Panc1 (cell line): Measurements from ENCODE around the gene NYAP2. TPM values are rescaled to one million over a fixed set of nuclear protein-coding genes. Genes with fewer than 3 reads are reported as not detected.

ENCODE experiments used
- ATAC-seq: fragments of 200-7000 bp; cut with Tn5 transposase; 2 replicates; pipeline ENCODE4 v1.9.1; 2020; ENCODE audit warnings: mild to moderate bottlenecking, moderate library complexity
- BruUV-seq: library from RNA; stranded (reverse); fragments of 400-500 nt; replicated peaks from 2 replicates; lab custom pipeline; 2021; lab: Mats Ljungman, UMichigan
- CTCF ChIA-PET: fragments of 300-600 bp; sonication (Branson Sonifier 250); formaldehyde crosslinking; loops from one replicate; lab custom pipeline; 2022; ENCODE audit warnings: antibody characterized with exemption; lab: Charles Lee
- POLR2A ChIA-PET: fragments of 300-600 bp; sonication (Branson Sonifier 250); formaldehyde crosslinking; loops from one replicate; lab custom pipeline; 2022; ENCODE audit warnings: antibody characterized with exemption; lab: Charles Lee
- DNase-seq: peaks from one replicate; pipeline ENCODE4 v3.0.0-alpha.2; 2010; ENCODE audit warnings: low read depth, low spot score
- H3K27ac ChIP-seq: 2 replicates; pipeline ENCODE4 v1.5.1; 2011; ENCODE audit warnings: mild to moderate bottlenecking, low read length, inconsistent platforms
- H3K27me3 ChIP-seq: fragments of 200-500 bp; sonication (Bioruptor generic); 2 replicates; pipeline ENCODE4 v1.6.0; 2014; ENCODE audit warnings: low read length, inconsistent platforms; ENCODE audit not compliant: control insufficient read depth, insufficient read depth
- H3K36me3 ChIP-seq: fragments of 200-500 bp; sonication (Bioruptor generic); 2 replicates; pipeline ENCODE4 v1.5.1; 2014; ENCODE audit warnings: inconsistent platforms, mild to moderate bottlenecking, low read length, moderate library complexity; ENCODE audit not compliant: control insufficient read depth, insufficient read depth
- H3K4me1 ChIP-seq: 2 replicates; pipeline ENCODE4 v1.5.1; 2011; ENCODE audit warnings: inconsistent platforms, mild to moderate bottlenecking, low read length, moderate library complexity; ENCODE audit not compliant: control insufficient read depth, insufficient read depth
- H3K4me3 ChIP-seq, 2 experiments: 2 replicates each; pipeline ENCODE4 v1.5.1; 2011 to 2012; ENCODE audit warnings: low read depth in 2 of 2, low read length in 2 of 2, mild to moderate bottlenecking in 2 of 2, inconsistent platforms in 1 of 2, moderate library complexity in 1 of 2
- H3K9me3 ChIP-seq: fragments of 200-500 bp; sonication (Bioruptor generic); 2 replicates; pipeline ENCODE4 v1.5.1; 2014; ENCODE audit warnings: low read depth, mild to moderate bottlenecking, inconsistent platforms, low read length, moderate library complexity; ENCODE audit not compliant: control insufficient read depth, insufficient read depth
- POLR2AphosphoS5 ChIP-seq: IDR thresholded peaks from 2 replicates; pipeline ENCODE4 v1.6.1; 2012; ENCODE audit warnings: mild to moderate bottlenecking, low read depth, low read length, moderate library complexity
- SIN3A ChIP-seq: IDR thresholded peaks from 2 replicates; pipeline ENCODE4 v1.6.1; 2012; ENCODE audit warnings: low read depth, mild to moderate bottlenecking, low read length, moderate library complexity, borderline replicate concordance; ENCODE audit not compliant: insufficient read depth
- TCF7L2 ChIP-seq: IDR thresholded peaks from 2 replicates; pipeline ENCODE4 v1.6.1; 2011; ENCODE audit warnings: mild to moderate bottlenecking, low read depth, low read length, inconsistent platforms
- in situ Hi-C: cut with HindIII; loops from 2 replicates; pipeline ENCODE4 v1.10.0; 2016; ENCODE audit warnings: low sequenced_read_pairs, low pct_unique_long_range_greater_than_20kb
- intact Hi-C: fragments of 100-400 bp; cut with micrococcal nuclease; formaldehyde crosslinking; loops from one replicate; pipeline ENCODE4 v1.10.0; 2022; ENCODE audit not compliant: unreplicated experiment
- total RNA-seq: library from RNA; stranded (reverse); gene quantifications from one replicate; pipeline ENCODE4 v1.2.1, GENCODE V29; 2021; ENCODE audit not compliant: unreplicated experiment
- TF ChIP-seq, protein P1 (sequence below): fragments of 450-650 bp; IDR thresholded peaks from 2 replicates; pipeline ENCODE4 v1.5.1; 2017; ENCODE audit warnings: mild to moderate bottlenecking
- TF ChIP-seq, protein P2 (sequence below), 2 experiments: IDR thresholded peaks; 2 replicates each; pipeline ENCODE4 v1.6.1; 2011 to 2012; ENCODE audit warnings: low read depth in 2 of 2, control low read depth in 1 of 2, low read length in 1 of 2, mild to moderate bottlenecking in 1 of 2, moderate library complexity in 1 of 2; ENCODE audit not compliant: insufficient read depth in 1 of 2

The NYAP2 gene
- total RNA-seq, 1 experiment from 2014 or later, result not detected

DNA sequence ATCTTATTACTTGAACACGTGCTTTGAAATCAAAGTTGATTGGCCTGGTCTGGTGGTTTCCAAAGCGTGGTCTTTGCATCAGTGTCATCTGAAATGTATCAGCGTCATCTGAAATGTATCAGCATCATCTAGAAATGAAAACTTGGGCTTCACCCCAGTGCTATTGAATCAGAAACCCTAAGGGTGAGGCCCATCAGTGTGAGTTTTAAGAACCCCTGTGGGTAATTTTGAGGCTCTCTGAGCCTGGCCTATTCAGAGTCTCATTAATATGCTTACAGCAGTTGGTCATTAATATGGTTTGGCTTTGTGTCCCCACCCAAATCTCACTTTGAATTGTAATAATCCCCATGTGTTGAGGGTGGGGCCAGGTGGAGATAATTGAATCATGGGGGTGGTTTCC lies 85.2 kb downstream of the NYAP2 start:
- in situ Hi-C loops (no loop called here), intact Hi-C loops (no loop called here)
- DNase-seq (no peak), ATAC-seq (no peak)
- H3K9me3 ChIP-seq, result no peaks in the 10 kb centered on the region
- no peaks in the 10 kb centered on the region for H3K36me3 ChIP-seq
- TF ChIP-seq, protein P1, sequence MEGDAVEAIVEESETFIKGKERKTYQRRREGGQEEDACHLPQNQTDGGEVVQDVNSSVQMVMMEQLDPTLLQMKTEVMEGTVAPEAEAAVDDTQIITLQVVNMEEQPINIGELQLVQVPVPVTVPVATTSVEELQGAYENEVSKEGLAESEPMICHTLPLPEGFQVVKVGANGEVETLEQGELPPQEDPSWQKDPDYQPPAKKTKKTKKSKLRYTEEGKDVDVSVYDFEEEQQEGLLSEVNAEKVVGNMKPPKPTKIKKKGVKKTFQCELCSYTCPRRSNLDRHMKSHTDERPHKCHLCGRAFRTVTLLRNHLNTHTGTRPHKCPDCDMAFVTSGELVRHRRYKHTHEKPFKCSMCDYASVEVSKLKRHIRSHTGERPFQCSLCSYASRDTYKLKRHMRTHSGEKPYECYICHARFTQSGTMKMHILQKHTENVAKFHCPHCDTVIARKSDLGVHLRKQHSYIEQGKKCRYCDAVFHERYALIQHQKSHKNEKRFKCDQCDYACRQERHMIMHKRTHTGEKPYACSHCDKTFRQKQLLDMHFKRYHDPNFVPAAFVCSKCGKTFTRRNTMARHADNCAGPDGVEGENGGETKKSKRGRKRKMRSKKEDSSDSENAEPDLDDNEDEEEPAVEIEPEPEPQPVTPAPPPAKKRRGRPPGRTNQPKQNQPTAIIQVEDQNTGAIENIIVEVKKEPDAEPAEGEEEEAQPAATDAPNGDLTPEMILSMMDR, result no peak
- no peak for TF ChIP-seq SIN3A
- TF ChIP-seq, protein P2, sequence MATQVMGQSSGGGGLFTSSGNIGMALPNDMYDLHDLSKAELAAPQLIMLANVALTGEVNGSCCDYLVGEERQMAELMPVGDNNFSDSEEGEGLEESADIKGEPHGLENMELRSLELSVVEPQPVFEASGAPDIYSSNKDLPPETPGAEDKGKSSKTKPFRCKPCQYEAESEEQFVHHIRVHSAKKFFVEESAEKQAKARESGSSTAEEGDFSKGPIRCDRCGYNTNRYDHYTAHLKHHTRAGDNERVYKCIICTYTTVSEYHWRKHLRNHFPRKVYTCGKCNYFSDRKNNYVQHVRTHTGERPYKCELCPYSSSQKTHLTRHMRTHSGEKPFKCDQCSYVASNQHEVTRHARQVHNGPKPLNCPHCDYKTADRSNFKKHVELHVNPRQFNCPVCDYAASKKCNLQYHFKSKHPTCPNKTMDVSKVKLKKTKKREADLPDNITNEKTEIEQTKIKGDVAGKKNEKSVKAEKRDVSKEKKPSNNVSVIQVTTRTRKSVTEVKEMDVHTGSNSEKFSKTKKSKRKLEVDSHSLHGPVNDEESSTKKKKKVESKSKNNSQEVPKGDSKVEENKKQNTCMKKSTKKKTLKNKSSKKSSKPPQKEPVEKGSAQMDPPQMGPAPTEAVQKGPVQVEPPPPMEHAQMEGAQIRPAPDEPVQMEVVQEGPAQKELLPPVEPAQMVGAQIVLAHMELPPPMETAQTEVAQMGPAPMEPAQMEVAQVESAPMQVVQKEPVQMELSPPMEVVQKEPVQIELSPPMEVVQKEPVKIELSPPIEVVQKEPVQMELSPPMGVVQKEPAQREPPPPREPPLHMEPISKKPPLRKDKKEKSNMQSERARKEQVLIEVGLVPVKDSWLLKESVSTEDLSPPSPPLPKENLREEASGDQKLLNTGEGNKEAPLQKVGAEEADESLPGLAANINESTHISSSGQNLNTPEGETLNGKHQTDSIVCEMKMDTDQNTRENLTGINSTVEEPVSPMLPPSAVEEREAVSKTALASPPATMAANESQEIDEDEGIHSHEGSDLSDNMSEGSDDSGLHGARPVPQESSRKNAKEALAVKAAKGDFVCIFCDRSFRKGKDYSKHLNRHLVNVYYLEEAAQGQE (IDR thresholded peaks at IDR 0.05; ENCODE audit: insufficient read depth in 1 of 2, low read depth in 2 of 2, low read length in 1 of 2), result no peak
- no peak for TF ChIP-seq POLR2AphosphoS5
- TF ChIP-seq TCF7L2, result no peak
- H3K4me1 ChIP-seq, result no peaks in the 10 kb centered on the region
- BruUV-seq, result no TSS peak
- H3K4me3 ChIP-seq, result no peak overlapping the region
- ChIA-PET POLR2A (no interaction called here), CTCF (no interaction called here)
- no peaks in the 10 kb centered on the region for H3K27me3 ChIP-seq
- H3K27ac ChIP-seq, result no peak overlapping the region

DNA sequence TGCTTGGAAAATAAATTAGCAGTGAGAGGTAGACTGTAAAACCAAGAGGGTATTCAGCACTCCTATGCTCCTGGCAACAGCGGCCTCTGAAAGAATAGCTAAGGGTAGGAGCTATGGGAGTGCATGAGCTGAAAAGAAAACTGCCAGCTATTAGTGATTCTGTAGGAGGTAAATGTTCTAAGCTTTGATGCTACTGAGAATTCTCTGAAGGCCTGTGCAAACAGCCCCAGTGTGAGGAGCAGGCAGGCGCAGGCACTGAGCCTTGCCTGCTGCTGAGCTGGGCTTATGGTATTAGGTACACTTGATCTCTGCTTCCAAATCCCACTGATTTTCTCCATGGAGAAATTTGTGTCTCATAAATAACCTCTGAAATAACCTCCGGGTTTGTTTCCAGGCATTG lies 86.7 kb downstream of the NYAP2 start:
- TF ChIP-seq TCF7L2, result no peak

DNA sequence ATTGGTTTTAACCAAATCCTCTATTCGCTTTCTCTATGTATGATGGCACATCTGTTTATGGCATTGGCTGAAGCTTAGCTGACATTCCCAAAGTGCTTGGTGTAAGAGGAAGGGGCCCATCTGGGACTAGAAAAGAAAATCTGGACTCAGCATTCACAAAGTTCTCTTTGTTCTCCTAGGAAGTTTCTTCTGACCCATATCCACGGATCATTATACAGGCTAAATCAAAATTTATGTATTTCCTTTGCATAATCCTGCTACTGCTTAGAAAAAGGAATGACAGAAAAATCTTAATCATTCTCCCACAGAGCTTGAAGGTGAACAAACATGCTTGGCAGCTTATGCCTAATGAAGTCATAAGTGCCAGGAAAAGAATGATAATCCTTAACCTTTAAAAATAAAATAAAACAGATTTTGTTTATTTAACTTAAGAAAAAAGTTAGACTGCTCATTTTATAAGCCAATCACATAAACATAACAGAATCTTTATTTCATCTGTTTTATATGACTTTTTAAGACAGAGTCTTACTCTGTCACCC lies 88.4 kb downstream of the NYAP2 start:
- Histone ChIP-seq H3K27ac (no peak overlapping the region), H3K36me3 (no peaks in the 10 kb centered on the region), H3K4me3 (no peak overlapping the region), H3K9me3 (no peaks in the 10 kb centered on the region), H3K27me3 (no peaks in the 10 kb centered on the region), H3K4me1 (no peaks in the 10 kb centered on the region)
- ATAC-seq, result no peak
- POLR2A ChIA-PET, result no interaction called here
- no TSS peak for BruUV-seq
- DNase-seq, result no peak
- CTCF ChIA-PET, result no interaction called here
- TF ChIP-seq, protein P1, result no peak
- TF ChIP-seq, protein P2 (IDR thresholded peaks at IDR 0.05; ENCODE audit: insufficient read depth in 1 of 2, low read depth in 2 of 2, low read length in 1 of 2), result no peak
- TF ChIP-seq TCF7L2 (no peak), SIN3A (no peak), POLR2AphosphoS5 (no peak)
- intact Hi-C loops, result no loop called here
- in situ Hi-C loops, result no loop called here

More for the DNA sequence above, 86.7 kb downstream of the NYAP2 start:
- Histone ChIP-seq H3K27me3 (no peaks in the 10 kb centered on the region), H3K27ac (no peak overlapping the region), H3K36me3 (no peaks in the 10 kb centered on the region), H3K4me3 (no peak overlapping the region), H3K4me1 (no peaks in the 10 kb centered on the region), H3K9me3 (no peaks in the 10 kb centered on the region)
- ChIA-PET POLR2A (no interaction called here), CTCF (no interaction called here)
- no peak for ATAC-seq
- in situ Hi-C loops, result no loop called here
- no peak for DNase-seq
- BruUV-seq, result no TSS peak
- intact Hi-C loops, result no loop called here
